HFF-Myc (cell line): ENCODE measurements around the gene ABR.

Experiments used
- DNase-seq: peaks from one replicate; pipeline ENCODE4 v3.0.0-alpha.2; 2011; ENCODE audit warnings: low read depth; ENCODE audit errors: extremely low read depth
- H3K4me3 ChIP-seq: replicated peaks from 2 replicates; pipeline ENCODE4 v1.5.1; 2011; ENCODE audit warnings: low read depth, mild to moderate bottlenecking, control low read depth, low read length
- CTCF ChIP-seq: IDR thresholded peaks from 2 replicates; pipeline ENCODE4 v1.5.1; 2012; ENCODE audit warnings: mild to moderate bottlenecking, low read depth, low read length, control low read depth; ENCODE audit errors: missing control alignments

ABR gene

GRCh38 chr17:1110541-1110861 is 69.3 kb downstream of the ABR start:
- no peak for DNase-seq
- TF ChIP-seq CTCF = no peak
- H3K4me3 ChIP-seq = no peak overlapping the region

GRCh38 chr17:1109606-1110540 is 69.9 kb downstream of the ABR start:
- no peak for TF ChIP-seq CTCF
- DNase-seq = no peak
- H3K4me3 ChIP-seq = peak overlapping the region; percentile 57

GRCh38 chr17:1108765-1109605 is 70.8 kb downstream of the ABR start:
- DNase-seq = no peak
- TF ChIP-seq CTCF = no peak
- peak overlapping the region; percentile 57 for H3K4me3 ChIP-seq

- DNase-seq = no peak
- peak overlapping the region; percentile 57 for H3K4me3 ChIP-seq
- TF ChIP-seq CTCF = no peak
Measured at GRCh38 chr17:1108478-1108764, 71.4 kb downstream of the ABR start.

GRCh38 chr17:1107777-1108477 is 71.9 kb downstream of the ABR start:
- no peak for DNase-seq
- H3K4me3 ChIP-seq = peak overlapping the region; percentile 57
- TF ChIP-seq CTCF = no peak

- no peak for TF ChIP-seq CTCF
- no peak for DNase-seq
- peak overlapping the region; percentile 57; the same call in 1 of the 2 replicates for H3K4me3 ChIP-seq
Measured at GRCh38 chr17:1107083-1107776, 72.6 kb downstream of the ABR start.
